Type B pancreatic cell (in vitro differentiated cells): Measurements from ENCODE around the gene STEAP1B. TPM values are rescaled to one million over a fixed set of nuclear protein-coding genes. Genes with fewer than 3 reads are reported as not detected.
"Not testable (repeated sequence)": the region's sequence is repeated elsewhere in the genome, so short reads cannot be mapped to it uniquely, and the experiment has no call there.

Source experiments
- DNase-seq: peaks from one replicate; pipeline ENCODE4 v3.0.0; 2021; ENCODE audit warnings: mixed read lengths; ENCODE audit not compliant: unreplicated experiment; ENCODE audit errors: extremely low spot score
- H3K27ac Mint-ChIP-seq: 2 replicates; pipeline ENCODE4 v1.8.0; 2021; ENCODE audit warnings: mild to moderate bottlenecking, mixed read lengths
- H3K27me3 Mint-ChIP-seq: 2 replicates; pipeline ENCODE4 v1.8.0; 2021; ENCODE audit warnings: mixed read lengths
- H3K36me3 Mint-ChIP-seq: 2 replicates; pipeline ENCODE4 v1.8.0; 2021; ENCODE audit warnings: mixed read lengths
- H3K4me1 Mint-ChIP-seq: one replicate; pipeline ENCODE4 v1.8.0; 2021; ENCODE audit warnings: mixed read lengths; ENCODE audit not compliant: unreplicated experiment
- H3K4me3 Mint-ChIP-seq: 2 replicates; pipeline ENCODE4 v1.8.0; 2021; ENCODE audit warnings: mild to moderate bottlenecking, mixed read lengths
- H3K9me3 Mint-ChIP-seq: 2 replicates; pipeline ENCODE4 v1.8.0; 2021; ENCODE audit warnings: mixed read lengths
- total RNA-seq: library from RNA; stranded (reverse); gene quantifications from 2 replicates; pipeline ENCODE4 v1.2.1, GENCODE V29; 2021; ENCODE audit warnings: low replicate concordance
- TF ChIP-seq, protein P1 (sequence below): fragments of 200-600 bp; sonication (generic); conservative IDR thresholded peaks from 2 replicates; pipeline ENCODE4 v1.5.0; 2021; ENCODE audit warnings: antibody characterized with exemption, mild to moderate bottlenecking

Gene STEAP1B
- total RNA-seq, 1 donor from 2014 or later, result 2.0 TPM

DNA sequence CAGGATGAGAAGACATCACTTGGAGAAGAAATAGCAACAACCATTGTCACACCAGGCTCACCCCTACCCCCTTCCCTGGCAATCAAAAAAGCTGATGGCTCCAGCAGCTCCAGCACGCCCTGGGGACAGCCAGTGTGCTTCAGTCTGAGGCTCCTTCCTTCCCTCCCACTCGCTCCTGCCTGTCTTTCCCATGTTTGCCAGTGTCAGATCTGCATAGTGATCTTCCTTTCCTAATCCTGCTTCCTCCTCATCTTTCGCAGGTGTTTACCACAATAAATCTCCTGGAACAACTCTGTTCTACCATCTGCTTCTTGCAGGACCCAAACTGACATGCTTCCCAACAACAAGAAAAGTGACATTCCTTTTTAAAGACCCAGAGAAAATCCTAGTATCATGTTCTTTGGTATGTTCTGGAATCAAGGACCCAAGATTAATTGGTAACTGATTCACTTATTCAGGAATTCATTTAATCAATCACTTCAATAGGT lies 57.1 kb downstream of the STEAP1B start:
- TF ChIP-seq, protein P1, sequence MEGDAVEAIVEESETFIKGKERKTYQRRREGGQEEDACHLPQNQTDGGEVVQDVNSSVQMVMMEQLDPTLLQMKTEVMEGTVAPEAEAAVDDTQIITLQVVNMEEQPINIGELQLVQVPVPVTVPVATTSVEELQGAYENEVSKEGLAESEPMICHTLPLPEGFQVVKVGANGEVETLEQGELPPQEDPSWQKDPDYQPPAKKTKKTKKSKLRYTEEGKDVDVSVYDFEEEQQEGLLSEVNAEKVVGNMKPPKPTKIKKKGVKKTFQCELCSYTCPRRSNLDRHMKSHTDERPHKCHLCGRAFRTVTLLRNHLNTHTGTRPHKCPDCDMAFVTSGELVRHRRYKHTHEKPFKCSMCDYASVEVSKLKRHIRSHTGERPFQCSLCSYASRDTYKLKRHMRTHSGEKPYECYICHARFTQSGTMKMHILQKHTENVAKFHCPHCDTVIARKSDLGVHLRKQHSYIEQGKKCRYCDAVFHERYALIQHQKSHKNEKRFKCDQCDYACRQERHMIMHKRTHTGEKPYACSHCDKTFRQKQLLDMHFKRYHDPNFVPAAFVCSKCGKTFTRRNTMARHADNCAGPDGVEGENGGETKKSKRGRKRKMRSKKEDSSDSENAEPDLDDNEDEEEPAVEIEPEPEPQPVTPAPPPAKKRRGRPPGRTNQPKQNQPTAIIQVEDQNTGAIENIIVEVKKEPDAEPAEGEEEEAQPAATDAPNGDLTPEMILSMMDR, result no peak
- no peak for DNase-seq
- H3K9me3 Mint-ChIP-seq, result no peaks in the 10 kb centered on the region
- no peaks in the 10 kb centered on the region for H3K36me3 Mint-ChIP-seq
- no peak overlapping the region for H3K4me3 Mint-ChIP-seq
- peak overlapping the region; percentile 1 for H3K27ac Mint-ChIP-seq
- no peaks in the 10 kb centered on the region for H3K27me3 Mint-ChIP-seq
- peaks cover 33% of the 10 kb centered on the region for H3K4me1 Mint-ChIP-seq

DNA sequence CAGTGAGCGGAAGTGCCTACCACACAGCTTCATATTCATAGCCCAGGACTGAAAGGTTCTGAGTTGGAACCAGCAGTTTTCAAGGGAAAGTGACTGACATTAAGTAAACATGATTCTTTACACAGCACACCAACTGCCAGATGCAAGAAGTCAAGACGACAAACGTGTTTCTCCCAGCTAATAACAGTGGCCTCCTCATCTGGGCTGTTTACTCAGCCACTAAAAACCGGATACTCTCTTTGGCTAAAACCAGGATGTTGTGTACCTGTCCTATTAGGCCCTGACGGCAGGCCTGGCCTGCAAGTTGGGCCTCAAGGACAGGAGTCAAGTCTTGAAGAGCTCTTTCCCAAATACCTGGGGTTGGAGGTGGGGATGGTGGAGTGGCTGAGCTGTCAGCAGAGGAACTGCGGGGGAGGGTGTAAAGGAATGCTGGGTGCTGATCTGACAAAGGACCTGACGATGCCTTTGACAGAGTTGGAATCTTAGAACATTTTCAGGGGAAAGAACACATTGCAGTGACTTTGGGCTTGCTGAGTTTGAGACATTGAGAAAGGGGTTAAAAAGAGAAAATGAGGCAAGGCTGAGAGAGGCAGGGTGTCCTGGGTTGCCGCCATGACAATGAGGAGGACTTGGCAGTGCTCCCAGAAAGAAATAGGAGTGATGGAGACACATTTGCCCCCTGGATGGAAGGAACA lies 57.7 kb downstream of the STEAP1B start:
- DNase-seq, result no peak
- TF ChIP-seq, protein P1, result no peak

DNA sequence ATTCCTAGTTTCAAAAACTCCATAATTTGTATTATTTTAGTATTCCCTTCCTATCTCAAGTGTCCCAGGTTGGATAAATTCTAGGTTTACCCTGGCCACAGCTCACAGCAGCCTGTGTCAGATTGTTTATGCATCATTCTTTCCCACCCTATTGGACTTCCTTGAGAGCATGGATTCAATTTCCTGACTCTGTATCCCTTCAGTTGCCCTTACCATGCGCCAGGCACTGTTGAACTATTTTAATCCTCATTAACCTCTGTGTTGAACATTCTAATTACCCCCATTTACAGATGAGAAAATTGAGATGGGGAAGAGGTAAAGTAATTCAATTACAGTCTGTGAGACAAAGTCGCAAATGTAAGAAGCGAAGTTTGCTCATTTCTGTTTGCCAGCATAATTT lies 58.8 kb downstream of the STEAP1B start:
- H3K4me3 Mint-ChIP-seq, result no peak overlapping the region
- TF ChIP-seq, protein P1, result no peak
- H3K4me1 Mint-ChIP-seq, result peaks cover 33% of the 10 kb centered on the region
- no peak overlapping the region for H3K27ac Mint-ChIP-seq
- DNase-seq, result no peak
- no peaks in the 10 kb centered on the region for H3K27me3 Mint-ChIP-seq
- peaks cover 4% of the 10 kb centered on the region for H3K36me3 Mint-ChIP-seq
- H3K9me3 Mint-ChIP-seq, result no peaks in the 10 kb centered on the region

More for the DNA sequence above, 57.7 kb downstream of the STEAP1B start:
- Mint-ChIP-seq H3K27ac (no peak overlapping the region), H3K4me1 (peaks cover 33% of the 10 kb centered on the region), H3K36me3 (no peaks in the 10 kb centered on the region), H3K4me3 (no peak overlapping the region), H3K9me3 (no peaks in the 10 kb centered on the region), H3K27me3 (no peaks in the 10 kb centered on the region)

DNA sequence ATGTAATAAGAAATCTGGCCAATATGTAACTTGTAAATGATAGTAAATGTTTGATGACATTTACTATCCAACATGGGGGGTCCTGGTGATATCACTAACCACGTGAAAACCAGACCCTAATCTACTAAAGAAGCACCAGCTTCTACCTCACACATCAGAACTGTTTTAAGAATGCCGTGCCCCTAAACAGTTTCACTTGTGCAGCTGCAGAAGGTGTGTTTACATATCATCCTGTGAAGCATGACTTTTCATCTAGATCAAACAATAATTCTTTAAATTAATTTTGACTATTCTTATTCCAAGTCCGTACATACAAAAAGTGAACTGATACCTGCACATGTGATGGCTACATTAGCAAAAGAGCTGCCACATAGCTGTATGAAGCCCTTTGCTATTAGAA lies 61.0 kb downstream of the STEAP1B start:
- Mint-ChIP-seq H3K27me3 (no peaks in the 10 kb centered on the region), H3K36me3 (peaks cover 4% of the 10 kb centered on the region), H3K4me3 (no peak overlapping the region), H3K27ac (no peak overlapping the region), H3K4me1 (peaks cover 16% of the 10 kb centered on the region), H3K9me3 (no peaks in the 10 kb centered on the region)
- no peak for DNase-seq
- TF ChIP-seq, protein P1, result no peak

DNA sequence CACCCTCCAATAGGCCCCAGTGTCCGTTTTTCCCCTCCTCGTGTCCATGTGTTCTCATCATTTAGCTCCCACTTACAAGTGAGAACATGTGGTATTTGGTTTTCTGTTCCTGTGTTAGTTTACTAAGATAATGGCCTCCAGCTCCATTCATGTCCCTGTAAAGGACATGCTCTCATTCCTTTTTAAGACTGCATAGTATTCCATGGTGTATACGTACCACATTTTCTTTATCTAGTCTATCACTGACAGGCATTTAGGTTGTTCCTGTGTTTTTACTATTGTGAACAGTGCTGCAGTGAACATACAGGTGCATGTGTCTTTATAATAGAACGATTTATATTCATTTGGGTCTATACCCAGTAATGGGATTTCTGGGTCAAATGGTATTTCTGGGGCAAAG lies 63.4 kb downstream of the STEAP1B start:
- not testable (repeated sequence) for DNase-seq, H3K9me3 Mint-ChIP-seq, H3K27me3 Mint-ChIP-seq, H3K27ac Mint-ChIP-seq, H3K4me3 Mint-ChIP-seq, H3K36me3 Mint-ChIP-seq
- H3K4me1 Mint-ChIP-seq, result peaks cover 12% of the 10 kb centered on the region

DNA sequence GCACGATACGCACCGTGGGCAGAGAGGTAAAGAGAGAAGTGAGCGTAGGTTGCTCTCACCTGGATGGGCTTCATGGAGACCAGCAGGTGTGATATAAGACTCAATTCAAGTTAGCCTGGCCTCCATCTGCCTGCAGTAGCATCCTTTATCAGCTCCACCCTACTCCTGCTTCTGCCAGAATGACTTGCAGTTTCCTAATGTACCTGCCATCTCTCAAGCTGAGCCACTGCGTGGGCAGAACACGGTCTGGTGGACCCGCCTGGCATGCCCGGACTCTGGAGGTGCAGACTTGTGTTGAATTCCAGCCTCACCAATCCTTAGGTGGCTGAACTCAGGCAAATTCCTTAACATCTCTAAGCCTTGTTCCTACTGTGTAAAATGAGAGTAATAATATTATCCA lies 64.3 kb downstream of the STEAP1B start:
- Mint-ChIP-seq H3K4me1 (peaks cover 15% of the 10 kb centered on the region), H3K4me3 (no peak overlapping the region), H3K27me3 (no peaks in the 10 kb centered on the region), H3K9me3 (peaks cover 4% of the 10 kb centered on the region), H3K27ac (no peak overlapping the region), H3K36me3 (peaks cover 4% of the 10 kb centered on the region)
- DNase-seq, result no peak
- TF ChIP-seq, protein P1, result no peak
